ENCODE results near the gene SCN2A.

- TF ChIP-seq POLR2A (IDR thresholded peaks at IDR 0.05), result no peak
- no peak for TF ChIP-seq CTCF (IDR thresholded peaks at IDR 0.05)
These were observed 19.7 kb upstream of the SCN2A start for GRCh38 chr2:165219481-165219880.

Measured in testis (tissue), 2 donors.